CD14-positive monocyte (primary cell): Measurements from ENCODE around the gene HBM. TPM values are rescaled to one million over a fixed set of nuclear protein-coding genes. Genes with fewer than 3 reads are reported as not detected.
"Not testable (repeated sequence)": the region's sequence is repeated elsewhere in the genome, so short reads cannot be mapped to it uniquely, and the experiment has no call there.

Source experiments
- DNase-seq, 3 donors: peaks; one replicate each; pipeline ENCODE4 v3.0.0-alpha.2; 2011 to 2022
- H2AFZ ChIP-seq: 2 replicates; pipeline ENCODE4 v1.6.0; 2012; ENCODE audit warnings: mild to moderate bottlenecking, low read depth, low read length, inconsistent platforms; ENCODE audit not compliant: insufficient read depth, poor library complexity, severe bottlenecking
- H3K27ac ChIP-seq, 2 donors: 1 replicate in 1 of 2; 2 replicates in 1 of 2; pipeline ENCODE4 v1.5.1; 2012 to 2013; ENCODE audit warnings: low read length in 2 of 2, control low read depth in 1 of 2, inconsistent platforms in 1 of 2, low read depth in 1 of 2, mild to moderate bottlenecking in 1 of 2
- H3K27me3 ChIP-seq, 2 donors: one replicate each; pipeline versions ENCODE4 v1.6.0 to v1.6.1; 2011 to 2013; ENCODE audit warnings: low read length in 2 of 2; ENCODE audit not compliant: control insufficient read depth in 2 of 2, insufficient read depth in 2 of 2
- H3K36me3 ChIP-seq, 2 donors: replicated peaks in 1 of 2; 1 replicate in 1 of 2; 2 replicates in 1 of 2; pipeline versions ENCODE4 v1.5.1 to v1.6.1; 2012 to 2013; ENCODE audit warnings: low read length in 2 of 2, control low read depth in 1 of 2, inconsistent platforms in 1 of 2, mild to moderate bottlenecking in 1 of 2; ENCODE audit not compliant: insufficient read depth in 2 of 2, control insufficient read depth in 1 of 2
- H3K4me1 ChIP-seq, 2 donors: 1 replicate in 1 of 2; 2 replicates in 1 of 2; pipeline versions ENCODE4 v1.5.1 to v1.6.1; 2012 to 2013; ENCODE audit warnings: low read length in 2 of 2, control low read depth in 1 of 2, inconsistent platforms in 1 of 2, mild to moderate bottlenecking in 1 of 2, moderate library complexity in 1 of 2; ENCODE audit not compliant: insufficient read depth in 2 of 2, control insufficient read depth in 1 of 2
- H3K4me2 ChIP-seq: replicated peaks from 2 replicates; pipeline ENCODE3; 2012; ENCODE audit warnings: low read length, moderate library complexity, mild to moderate bottlenecking; ENCODE audit not compliant: poor library complexity, severe bottlenecking; ENCODE audit errors: extremely low read depth
- H3K4me3 ChIP-seq, 3 experiments: fragments of 200-600 bp in 1 of 3; sonication (generic) in 1 of 3; replicated peaks in 1 of 3; 1 replicate in 2 of 3; 2 replicates in 1 of 3; pipeline ENCODE4 v1.5.1; 2011 to 2013; ENCODE audit warnings: low read length in 3 of 3, mild to moderate bottlenecking in 3 of 3, control low read depth in 2 of 3, low read depth in 2 of 3, inconsistent platforms in 1 of 3, moderate library complexity in 1 of 3
- H3K79me2 ChIP-seq: 2 replicates; pipeline ENCODE4 v1.6.0; 2012; ENCODE audit warnings: mild to moderate bottlenecking, control low read depth, inconsistent platforms, low read length, moderate library complexity; ENCODE audit not compliant: insufficient read depth
- H3K9ac ChIP-seq: 2 replicates; pipeline ENCODE4 v1.6.0; 2017; ENCODE audit warnings: low read length, mild to moderate bottlenecking; ENCODE audit not compliant: insufficient read depth, poor library complexity, severe bottlenecking
- H3K9me3 ChIP-seq, 2 donors: replicated peaks in 1 of 2; 1 replicate in 1 of 2; 2 replicates in 1 of 2; pipeline versions ENCODE4 v1.5.1 to v1.6.1; 2012 to 2013; ENCODE audit warnings: low read length in 2 of 2, control low read depth in 1 of 2; ENCODE audit not compliant: control insufficient read depth in 1 of 2, insufficient read depth in 1 of 2
- H4K20me1 ChIP-seq: 2 replicates; pipeline ENCODE4 v1.6.0; 2012; ENCODE audit warnings: mild to moderate bottlenecking, low read length, control low read depth, moderate library complexity; ENCODE audit not compliant: insufficient read depth
- H3K27ac Mint-ChIP-seq, 7 donors: one replicate each; pipeline ENCODE4 v1.8.0; 2020; ENCODE audit warnings: mild to moderate bottlenecking in 7 of 7, mixed read lengths in 7 of 7, moderate library complexity in 6 of 7, inconsistent platforms in 2 of 7
- H3K27me3 Mint-ChIP-seq, 3 donors: one replicate each; pipeline ENCODE4 v1.8.0; 2021 to 2022; ENCODE audit warnings: low read depth in 3 of 3, mild to moderate bottlenecking in 3 of 3, mixed read lengths in 3 of 3, moderate library complexity in 3 of 3, inconsistent platforms in 1 of 3
- H3K36me3 Mint-ChIP-seq, 2 donors: one replicate each; pipeline ENCODE4 v1.8.0; 2020; ENCODE audit warnings: mixed read lengths in 2 of 2, inconsistent platforms in 1 of 2, mild to moderate bottlenecking in 1 of 2
- H3K4me1 Mint-ChIP-seq: one replicate; pipeline ENCODE4 v1.8.0; 2020; ENCODE audit warnings: mild to moderate bottlenecking, mixed read lengths
- H3K4me3 Mint-ChIP-seq, 2 donors: one replicate each; pipeline ENCODE4 v1.8.0; 2020; ENCODE audit warnings: mild to moderate bottlenecking in 2 of 2, mixed read lengths in 2 of 2, moderate library complexity in 1 of 2
- H3K9me3 Mint-ChIP-seq, 7 donors: one replicate each; pipeline ENCODE4 v1.8.0; 2020 to 2022; ENCODE audit warnings: mixed read lengths in 7 of 7, mild to moderate bottlenecking in 6 of 7, moderate library complexity in 6 of 7, inconsistent platforms in 2 of 7
- WGBS: methylation state at CpG from one replicate; pipeline ENCODE4 v1.1.5; 2013; ENCODE audit warnings: missing lambda C conversion rate; ENCODE audit not compliant: insufficient coverage; 5-methylcytosine and 5-hydroxymethylcytosine counted together
- intact Hi-C, 2 donors: fragments of 100-400 bp; cut with micrococcal nuclease; formaldehyde crosslinking; loops; one replicate each; pipeline versions ENCODE4 v1.15.0 to v1.15.1; 2023
- polyA plus RNA-seq, 3 donors: library from polyadenylated mRNA; depleted of rRNA in 1 of 3; unstranded in 2 of 3; stranded (reverse) in 1 of 3; fragments of 300-500 nt in 2 of 3; fragments of >200 nt in 1 of 3; fragmentation: Illumina TruSeq in 2 of 3; gene quantifications; 1 replicate in 2 of 3; 2 replicates in 1 of 3; pipeline ENCODE4 v1.2.3, GENCODE V29; 2012 to 2021

HBM gene
- polyA plus RNA-seq, 3 donors = not detected

DNA sequence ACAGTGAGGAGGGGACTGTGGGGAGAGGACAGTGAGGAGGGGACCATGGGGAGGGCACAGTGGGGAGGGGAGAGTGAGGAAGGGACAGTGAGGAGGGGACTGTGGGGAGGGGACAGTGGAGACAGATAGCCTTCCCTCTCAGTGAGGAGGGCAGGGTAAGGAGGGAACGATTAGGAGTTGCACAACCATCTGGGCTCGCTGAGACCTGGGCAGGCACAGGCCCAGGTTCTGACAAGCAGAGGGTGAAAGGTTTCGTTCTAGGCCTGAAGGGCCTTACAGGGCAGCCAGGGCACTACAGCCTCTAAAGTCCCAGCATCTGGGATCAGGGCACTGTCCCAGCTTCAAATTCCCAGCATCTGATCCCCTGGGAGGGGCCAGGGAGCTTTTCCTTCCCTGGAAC lies 2.1 kb upstream of the HBM start:
- no CpG with 5 or more reads among the region's 3 CpGs for WGBS
- H2AFZ ChIP-seq, H3K36me3 ChIP-seq, DNase-seq, H3K79me2 ChIP-seq, H3K4me3 ChIP-seq, H3K27ac Mint-ChIP-seq, H3K4me1 Mint-ChIP-seq, intact Hi-C loops, H3K27ac ChIP-seq, H3K9ac ChIP-seq, H3K4me2 ChIP-seq, H3K36me3 Mint-ChIP-seq, H3K4me3 Mint-ChIP-seq, H4K20me1 ChIP-seq: not testable (repeated sequence)
- Mint-ChIP-seq H3K27me3 (peaks cover 59 to 74% (median 63%) of the 10 kb centered on the region in 3 donors), H3K9me3 (peaks cover 0 to 11% (median 6%) of the 10 kb centered on the region in 7 donors)
- peaks cover 0 to 21% of the 10 kb centered on the region in 2 donors for H3K9me3 ChIP-seq
- H3K4me1 ChIP-seq = peaks cover 8 to 16% of the 10 kb centered on the region in 2 donors
- peaks cover 29 to 49% of the 10 kb centered on the region in 2 donors for H3K27me3 ChIP-seq

DNA sequence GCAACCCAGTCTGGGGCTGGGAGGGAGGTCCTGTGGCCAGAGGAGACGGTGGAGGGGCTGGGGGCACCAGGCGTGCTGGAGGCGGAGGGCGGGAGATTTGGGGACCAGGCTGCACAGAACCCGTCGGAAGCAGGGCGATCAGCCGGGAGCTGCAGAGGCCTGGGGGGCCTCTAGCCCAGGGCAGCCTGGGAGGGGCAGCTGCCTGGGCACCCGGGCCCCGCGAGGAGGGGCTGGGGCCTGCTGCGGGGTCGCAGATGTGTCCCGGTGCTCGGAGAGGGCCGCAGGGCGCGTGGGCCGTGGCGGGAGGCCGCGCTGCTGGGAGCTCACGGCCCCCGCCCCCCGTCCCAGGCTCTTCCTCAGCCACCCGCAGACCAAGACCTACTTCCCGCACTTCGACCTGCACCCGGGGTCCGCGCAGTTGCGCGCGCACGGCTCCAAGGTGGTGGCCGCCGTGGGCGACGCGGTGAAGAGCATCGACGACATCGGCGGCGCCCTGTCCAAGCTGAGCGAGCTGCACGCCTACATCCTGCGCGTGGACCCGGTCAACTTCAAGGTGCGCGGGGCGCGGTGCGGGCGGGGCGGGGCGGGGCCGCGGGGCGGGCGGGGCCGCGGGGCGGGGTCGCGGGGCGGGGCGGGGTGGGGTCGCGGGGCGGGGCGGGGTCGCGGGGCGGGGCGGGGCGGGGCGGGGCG lies 1.5 kb upstream of the HBM start:
- H3K27ac ChIP-seq, H3K79me2 ChIP-seq, H3K4me3 ChIP-seq, DNase-seq, H3K36me3 Mint-ChIP-seq, H3K27ac Mint-ChIP-seq, intact Hi-C loops, H2AFZ ChIP-seq, H3K9ac ChIP-seq, H3K36me3 ChIP-seq, H4K20me1 ChIP-seq, H3K4me1 Mint-ChIP-seq, H3K4me2 ChIP-seq, H3K4me3 Mint-ChIP-seq: not testable (repeated sequence)
- Histone ChIP-seq H3K9me3 (peaks cover 0 to 21% of the 10 kb centered on the region in 2 donors), H3K4me1 (peaks cover 8 to 16% of the 10 kb centered on the region in 2 donors), H3K27me3 (peaks cover 33 to 55% of the 10 kb centered on the region in 2 donors)
- WGBS = no CpG with 5 or more reads among the region's 80 CpGs
- H3K27me3 Mint-ChIP-seq = peaks cover 60 to 76% (median 67%) of the 10 kb centered on the region in 3 donors
- peaks cover 0 to 11% (median 6%) of the 10 kb centered on the region in 7 donors for H3K9me3 Mint-ChIP-seq
